ENCODE measurements around the gene OGT.
"Not testable (repeated sequence)": the region's sequence is repeated elsewhere in the genome, so short reads cannot be mapped to it uniquely, and the experiment has no call there.

The OGT gene

DNA sequence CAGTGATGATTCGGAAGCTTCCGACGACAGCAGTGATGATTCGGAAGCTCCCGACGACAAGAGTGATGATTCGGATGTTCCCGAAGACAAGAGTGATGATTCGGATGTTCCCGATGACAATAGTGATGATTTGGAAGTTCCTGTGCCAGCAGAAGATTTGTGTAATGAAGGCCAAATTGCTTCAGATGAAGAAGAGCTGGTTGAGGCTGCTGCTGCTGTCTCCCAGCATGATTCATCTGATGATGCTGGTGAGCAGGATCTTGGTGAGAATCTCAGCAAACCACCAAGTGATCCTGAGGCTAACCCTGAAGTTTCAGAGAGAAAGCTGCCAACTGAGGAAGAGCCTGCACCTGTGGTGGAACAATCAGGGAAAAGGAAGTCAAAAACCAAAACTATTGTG is 71.2 kb downstream of the OGT start:
- TF ChIP-seq, protein P1, sequence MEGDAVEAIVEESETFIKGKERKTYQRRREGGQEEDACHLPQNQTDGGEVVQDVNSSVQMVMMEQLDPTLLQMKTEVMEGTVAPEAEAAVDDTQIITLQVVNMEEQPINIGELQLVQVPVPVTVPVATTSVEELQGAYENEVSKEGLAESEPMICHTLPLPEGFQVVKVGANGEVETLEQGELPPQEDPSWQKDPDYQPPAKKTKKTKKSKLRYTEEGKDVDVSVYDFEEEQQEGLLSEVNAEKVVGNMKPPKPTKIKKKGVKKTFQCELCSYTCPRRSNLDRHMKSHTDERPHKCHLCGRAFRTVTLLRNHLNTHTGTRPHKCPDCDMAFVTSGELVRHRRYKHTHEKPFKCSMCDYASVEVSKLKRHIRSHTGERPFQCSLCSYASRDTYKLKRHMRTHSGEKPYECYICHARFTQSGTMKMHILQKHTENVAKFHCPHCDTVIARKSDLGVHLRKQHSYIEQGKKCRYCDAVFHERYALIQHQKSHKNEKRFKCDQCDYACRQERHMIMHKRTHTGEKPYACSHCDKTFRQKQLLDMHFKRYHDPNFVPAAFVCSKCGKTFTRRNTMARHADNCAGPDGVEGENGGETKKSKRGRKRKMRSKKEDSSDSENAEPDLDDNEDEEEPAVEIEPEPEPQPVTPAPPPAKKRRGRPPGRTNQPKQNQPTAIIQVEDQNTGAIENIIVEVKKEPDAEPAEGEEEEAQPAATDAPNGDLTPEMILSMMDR (IDR thresholded peaks at IDR 0.05; ENCODE audit: unreplicated experiment in 3 of 3), result no peak
- Mint-ChIP-seq H3K27me3 (ENCODE audit: low read depth) (no peaks in the 10 kb centered on the region), H3K36me3 (ENCODE audit: low read depth) (peaks cover 74% of the 10 kb centered on the region), H3K4me3 (no peak overlapping the region), H3K27ac (no peak overlapping the region), H3K4me1 (no peaks in the 10 kb centered on the region), H3K9me3 (peaks cover 38% of the 10 kb centered on the region)

DNA sequence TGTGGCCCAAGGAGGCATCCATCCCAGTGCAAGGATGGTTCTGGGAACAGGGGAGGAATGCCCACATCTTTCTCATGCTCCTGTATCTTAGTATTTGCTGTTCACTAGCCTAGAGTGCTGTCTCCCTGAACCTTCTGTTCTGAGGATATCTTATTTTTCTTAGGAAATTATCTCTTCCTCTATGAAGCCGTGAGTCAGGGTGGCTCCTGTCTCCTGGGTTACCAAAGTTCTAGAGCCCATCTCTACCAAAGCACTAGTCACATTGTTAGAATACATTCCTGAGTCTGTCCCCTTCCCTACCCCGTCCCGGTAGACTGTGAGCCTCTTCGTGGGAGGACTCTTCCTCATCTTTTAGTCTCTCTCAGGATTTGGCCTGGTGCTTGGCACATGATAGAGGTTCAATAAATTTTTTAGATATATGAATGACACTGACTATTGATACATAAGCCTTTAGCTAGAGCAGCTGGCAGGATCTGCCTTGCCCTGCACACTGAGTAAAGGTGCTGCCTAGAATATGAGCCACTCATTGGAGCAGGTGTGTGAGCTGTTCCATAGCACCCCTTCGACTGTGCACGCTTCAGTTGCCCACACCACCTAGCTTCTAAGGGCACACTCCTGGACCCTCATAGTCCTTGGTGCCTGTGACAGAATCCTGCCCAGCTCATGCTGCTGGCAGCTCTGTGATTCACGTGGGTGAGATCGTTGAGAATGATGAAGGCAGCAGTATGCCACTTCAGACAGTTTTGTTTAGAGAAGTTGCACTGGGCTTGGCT is 72.1 kb downstream of the OGT start:
- Mint-ChIP-seq H3K36me3 (ENCODE audit: low read depth) (peaks cover 76% of the 10 kb centered on the region), H3K4me1 (no peaks in the 10 kb centered on the region), H3K27ac (no peak overlapping the region), H3K27me3 (ENCODE audit: low read depth) (no peaks in the 10 kb centered on the region), H3K9me3 (peaks cover 39% of the 10 kb centered on the region), H3K4me3 (no peak overlapping the region)
- TF ChIP-seq, protein P1 (IDR thresholded peaks at IDR 0.05; ENCODE audit: unreplicated experiment in 3 of 3), result no peak

DNA sequence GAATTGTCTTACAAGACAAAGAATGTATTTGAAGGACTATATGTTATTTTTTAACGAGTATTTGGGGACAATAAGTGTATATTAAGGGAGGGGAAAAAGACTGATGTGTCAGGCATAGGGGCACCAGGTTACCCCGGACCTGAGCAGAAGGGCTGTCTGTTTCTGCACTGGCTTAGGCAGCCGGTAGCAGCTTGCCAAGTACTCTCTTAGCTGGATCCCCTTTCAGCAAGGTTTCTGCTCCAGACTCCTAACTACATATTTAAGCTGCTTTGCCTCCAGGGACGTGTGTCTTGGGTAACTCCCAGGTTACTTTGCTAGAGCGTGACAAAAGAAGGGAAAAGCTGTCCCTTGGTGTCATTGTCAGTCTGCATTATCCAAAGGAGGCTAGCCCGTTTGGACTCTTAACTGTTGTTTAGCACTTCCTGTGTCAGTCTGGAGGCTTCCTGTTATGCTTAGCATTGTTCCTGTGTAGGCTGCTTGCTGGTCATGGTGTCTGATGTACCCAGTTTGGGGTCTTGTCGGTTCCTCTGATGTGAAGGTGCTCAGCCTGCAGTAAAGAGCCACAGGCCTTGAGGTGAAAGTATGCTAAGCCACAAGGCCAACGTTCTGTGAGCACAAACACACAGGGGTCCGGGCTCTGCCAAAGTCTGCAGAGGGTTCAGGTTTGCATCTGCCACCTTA is 73.8 kb downstream of the OGT start:
- no peak overlapping the region for H3K4me3 Mint-ChIP-seq
- H3K27ac Mint-ChIP-seq, result no peak overlapping the region
- peaks cover 40% of the 10 kb centered on the region for H3K9me3 Mint-ChIP-seq
- TF ChIP-seq, protein P1 (IDR thresholded peaks at IDR 0.05; ENCODE audit: unreplicated experiment in 3 of 3), result no peak
- no peaks in the 10 kb centered on the region for H3K4me1 Mint-ChIP-seq
- peaks cover 73% of the 10 kb centered on the region for H3K36me3 Mint-ChIP-seq (ENCODE audit: low read depth)
- no peaks in the 10 kb centered on the region for H3K27me3 Mint-ChIP-seq (ENCODE audit: low read depth)

DNA sequence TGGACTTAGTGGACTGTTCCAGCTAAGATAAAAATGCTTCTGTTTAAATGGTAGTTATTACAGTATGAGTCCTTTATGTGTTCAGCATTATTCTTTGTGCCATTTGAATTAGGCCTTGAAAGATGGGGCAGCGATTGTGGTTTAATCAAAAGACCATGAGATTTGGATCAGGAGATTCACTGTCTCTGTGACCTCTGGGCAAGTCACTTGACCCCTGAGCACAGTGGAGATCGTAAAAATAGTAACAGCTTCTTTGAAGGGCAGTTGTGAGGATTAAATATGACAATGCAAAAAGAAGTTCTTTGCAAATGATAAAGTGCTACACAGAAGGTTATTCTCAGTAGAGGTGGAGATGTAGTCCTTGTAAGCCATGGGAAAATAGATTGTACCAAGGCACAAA is 74.6 kb downstream of the OGT start:
- H3K9me3 Mint-ChIP-seq, result peaks cover 36% of the 10 kb centered on the region
- no peak overlapping the region for H3K27ac Mint-ChIP-seq
- H3K36me3 Mint-ChIP-seq (ENCODE audit: low read depth), result peaks cover 68% of the 10 kb centered on the region
- TF ChIP-seq, protein P1 (IDR thresholded peaks at IDR 0.05; ENCODE audit: unreplicated experiment in 3 of 3), result no peak
- no peak overlapping the region for H3K4me3 Mint-ChIP-seq
- no peaks in the 10 kb centered on the region for H3K27me3 Mint-ChIP-seq (ENCODE audit: low read depth)
- no peaks in the 10 kb centered on the region for H3K4me1 Mint-ChIP-seq

DNA sequence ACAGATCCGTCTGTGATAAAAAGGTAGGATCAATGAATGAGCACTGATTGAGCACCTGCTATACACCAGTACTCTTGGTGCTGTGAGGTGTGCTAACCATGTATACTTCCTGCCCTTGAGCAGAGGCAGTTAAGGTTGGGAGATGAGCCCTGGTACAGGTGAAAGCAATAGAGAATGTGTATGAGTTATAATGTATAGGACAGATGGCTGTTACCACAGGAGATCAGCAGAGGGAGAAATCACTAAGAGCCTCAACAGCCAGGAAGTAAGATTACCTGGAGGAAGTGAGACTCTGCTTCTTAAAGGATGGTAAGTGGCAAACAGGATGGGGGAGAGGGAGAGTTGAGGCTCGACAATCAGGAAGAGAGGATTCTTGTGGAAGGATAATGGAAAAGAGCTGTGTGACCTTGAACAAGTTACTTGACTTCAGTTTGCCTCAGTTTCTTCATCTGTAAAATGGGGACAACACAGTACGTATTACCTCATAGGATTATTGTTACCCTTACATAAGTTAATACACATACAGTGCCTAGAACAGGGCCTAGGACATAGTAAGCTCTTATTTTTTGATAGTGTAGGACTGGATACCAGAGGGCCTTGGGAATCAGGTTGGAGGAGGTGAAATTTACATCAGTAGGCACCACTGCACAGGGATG is 76.3 kb downstream of the OGT start:
- TF ChIP-seq, protein P1 (IDR thresholded peaks at IDR 0.05; ENCODE audit: unreplicated experiment in 3 of 3), result no peak
- H3K36me3 Mint-ChIP-seq (ENCODE audit: low read depth), result peaks cover 63% of the 10 kb centered on the region
- H3K4me1 Mint-ChIP-seq, result no peaks in the 10 kb centered on the region
- no peak overlapping the region for H3K4me3 Mint-ChIP-seq
- H3K27me3 Mint-ChIP-seq (ENCODE audit: low read depth), result no peaks in the 10 kb centered on the region
- H3K9me3 Mint-ChIP-seq, result peaks cover 25% of the 10 kb centered on the region
- no peak overlapping the region for H3K27ac Mint-ChIP-seq

DNA sequence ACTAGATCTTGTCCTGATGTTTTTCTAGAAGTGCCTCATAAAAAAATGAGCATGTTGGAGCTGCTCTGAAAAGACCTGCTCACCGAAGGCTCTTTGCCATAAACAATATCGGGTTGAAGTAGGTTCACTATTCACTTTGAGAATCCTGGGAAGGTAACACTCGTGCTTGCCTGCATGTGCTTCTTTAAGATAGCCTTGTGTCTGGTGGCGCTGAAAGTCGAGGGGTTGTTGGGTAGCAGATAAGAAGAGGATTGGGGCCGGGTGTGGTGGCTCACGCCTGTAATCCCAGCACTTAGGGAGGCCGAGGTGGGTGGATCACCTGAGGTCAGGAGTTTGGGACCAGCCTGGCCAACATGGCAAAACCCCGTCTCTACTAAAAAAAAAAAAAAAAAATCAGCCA is 78.8 kb downstream of the OGT start:
- H3K9me3 Mint-ChIP-seq, result peaks cover 30% of the 10 kb centered on the region
- not testable (repeated sequence) for H3K4me3 Mint-ChIP-seq; H3K27ac Mint-ChIP-seq; H3K27me3 Mint-ChIP-seq (ENCODE audit: low read depth); H3K4me1 Mint-ChIP-seq
- H3K36me3 Mint-ChIP-seq (ENCODE audit: low read depth), result peaks cover 60% of the 10 kb centered on the region

Measured in nephron (organoid).